ENCODE data around the gene GRK5.
"Not testable (repeated sequence)": the region's sequence is repeated elsewhere in the genome, so short reads cannot be mapped to it uniquely, and the experiment has no call there.

Gene GRK5

GRCh38 chr10:119425102-119425880 is 217.9 kb downstream of the GRK5 start:
- DNase-seq: no peak

DNA sequence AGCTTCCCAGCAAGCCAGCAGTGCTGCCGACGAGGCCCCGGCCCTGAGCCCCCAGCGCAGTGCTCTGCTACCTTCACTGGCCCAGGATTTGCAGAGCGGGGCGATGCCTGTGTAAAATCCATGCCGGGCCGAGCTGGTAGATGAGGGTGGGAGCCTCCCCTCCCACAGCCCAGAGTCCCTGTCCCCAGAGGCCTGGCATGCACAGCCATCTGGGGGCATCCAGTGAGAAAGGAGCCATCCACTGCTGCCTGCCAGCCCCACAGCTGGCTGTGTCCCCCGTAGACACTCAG is 218.5 kb downstream of the GRK5 start:
- no peak for DNase-seq

DNA sequence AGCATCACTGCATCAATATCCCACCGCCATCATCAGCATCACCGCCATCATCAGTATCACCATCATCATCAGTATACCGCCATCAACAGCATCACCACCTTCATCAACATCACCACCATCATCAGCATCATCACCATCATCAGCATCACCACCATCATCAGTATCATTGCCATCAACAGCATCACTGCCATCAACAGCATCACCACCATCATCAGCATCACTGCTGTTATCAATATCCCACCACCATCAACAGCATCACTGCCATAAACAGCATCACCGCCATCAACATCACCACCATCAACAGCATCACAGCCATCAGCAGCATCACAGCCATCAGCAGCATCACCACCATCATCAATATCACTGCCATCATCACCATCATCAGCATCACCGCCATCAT is 219.3 kb downstream of the GRK5 start:
- DNase-seq: no peak

- no peak for DNase-seq
These were observed 220.0 kb downstream of the GRK5 start for GRCh38 chr10:119427263-119427864.

- no peak for DNase-seq
These were observed 221.4 kb downstream of the GRK5 start for GRCh38 chr10:119428789-119429188.

GRCh38 chr10:119429771-119430170 is 222.4 kb downstream of the GRK5 start:
- DNase-seq: no peak

- no peak for DNase-seq
These were observed 223.8 kb downstream of the GRK5 start for GRCh38 chr10:119431034-119431772.

GRCh38 chr10:119431773-119432135 is 224.4 kb downstream of the GRK5 start:
- no peak for DNase-seq

DNA sequence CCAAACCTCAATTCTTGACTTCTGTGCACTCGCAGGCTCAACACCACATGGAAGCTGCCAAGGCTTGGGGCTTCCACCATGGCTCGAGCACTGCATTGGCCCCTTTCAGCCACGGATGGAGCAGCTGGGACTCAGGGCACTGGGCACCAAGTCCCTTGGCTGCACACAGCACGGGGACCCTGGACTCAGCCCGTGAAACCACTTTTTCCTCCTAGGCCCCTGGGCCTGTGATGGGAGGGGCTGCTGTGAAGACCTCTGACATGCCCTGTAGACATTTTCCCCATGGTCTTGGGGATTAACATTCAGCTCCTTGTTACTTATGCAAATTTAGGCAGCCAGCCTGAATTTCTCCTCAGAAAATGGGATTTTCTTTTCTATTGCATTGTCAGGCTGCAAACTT is 227.6 kb downstream of the GRK5 start:
- not testable (repeated sequence) for DNase-seq

- DNase-seq: no peak
These were observed 231.3 kb downstream of the GRK5 start for GRCh38 chr10:119438717-119439116.

- DNase-seq: no peak
These were observed 232.6 kb downstream of the GRK5 start for GRCh38 chr10:119439922-119440321.

GRCh38 chr10:119441151-119441821 is 233.9 kb downstream of the GRK5 start:
- DNase-seq: no peak

DNA sequence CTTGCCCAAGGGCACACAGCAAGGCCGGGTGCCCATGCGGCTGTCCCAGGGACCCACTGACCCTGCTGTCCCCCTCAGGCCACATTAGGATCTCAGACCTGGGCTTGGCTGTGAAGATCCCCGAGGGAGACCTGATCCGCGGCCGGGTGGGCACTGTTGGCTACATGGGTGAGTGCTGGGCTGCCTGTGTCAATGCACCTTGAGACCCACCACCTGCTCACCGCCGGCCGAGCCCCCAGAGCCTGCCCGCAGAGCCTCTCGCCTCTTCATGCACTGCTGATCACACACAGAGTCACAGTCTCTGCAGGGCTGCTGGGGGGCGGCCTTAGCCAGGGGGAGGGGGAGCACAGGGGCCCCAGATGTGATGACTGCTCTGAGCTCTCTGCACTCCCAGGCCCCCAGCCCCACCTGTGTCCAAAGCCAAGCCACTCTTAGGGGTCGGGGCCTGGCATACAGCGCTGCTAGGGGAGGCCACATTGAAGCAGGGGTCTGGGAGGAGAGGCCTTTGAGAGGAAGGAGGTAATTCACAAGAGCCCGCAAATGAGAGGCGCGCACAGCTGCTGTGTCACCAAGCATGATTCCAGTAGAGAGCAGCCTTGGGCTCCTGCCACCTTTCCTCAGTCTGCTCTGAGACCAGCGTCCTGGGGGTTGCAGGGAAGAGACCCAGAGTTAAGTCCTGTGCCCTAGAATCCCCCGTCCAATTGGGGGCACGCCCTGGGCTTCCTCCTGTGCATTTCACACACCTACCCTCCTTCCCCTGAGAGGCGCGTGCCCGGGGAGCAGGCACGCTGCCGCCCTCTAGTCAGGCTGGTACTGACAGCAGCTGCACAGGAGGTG is 234.8 kb downstream of the GRK5 start:
- DNase-seq: no peak

GRCh38 chr10:119442758-119443060 is 235.3 kb downstream of the GRK5 start:
- no peak for DNase-seq

DNA sequence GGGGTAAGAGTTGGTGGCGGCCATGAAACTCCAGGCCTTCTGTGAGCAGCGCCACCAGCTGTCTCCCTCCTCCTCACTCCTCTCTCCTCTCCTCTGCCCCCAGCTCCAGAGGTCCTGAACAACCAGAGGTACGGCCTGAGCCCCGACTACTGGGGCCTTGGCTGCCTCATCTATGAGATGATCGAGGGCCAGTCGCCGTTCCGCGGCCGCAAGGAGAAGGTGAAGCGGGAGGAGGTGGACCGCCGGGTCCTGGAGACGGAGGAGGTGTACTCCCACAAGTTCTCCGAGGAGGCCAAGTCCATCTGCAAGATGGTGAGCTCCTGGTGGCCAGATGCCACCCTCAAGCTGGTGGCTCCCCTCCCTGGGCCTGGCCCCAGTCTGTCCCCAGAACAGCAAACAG is 236.1 kb downstream of the GRK5 start:
- DNase-seq: no peak

DNA sequence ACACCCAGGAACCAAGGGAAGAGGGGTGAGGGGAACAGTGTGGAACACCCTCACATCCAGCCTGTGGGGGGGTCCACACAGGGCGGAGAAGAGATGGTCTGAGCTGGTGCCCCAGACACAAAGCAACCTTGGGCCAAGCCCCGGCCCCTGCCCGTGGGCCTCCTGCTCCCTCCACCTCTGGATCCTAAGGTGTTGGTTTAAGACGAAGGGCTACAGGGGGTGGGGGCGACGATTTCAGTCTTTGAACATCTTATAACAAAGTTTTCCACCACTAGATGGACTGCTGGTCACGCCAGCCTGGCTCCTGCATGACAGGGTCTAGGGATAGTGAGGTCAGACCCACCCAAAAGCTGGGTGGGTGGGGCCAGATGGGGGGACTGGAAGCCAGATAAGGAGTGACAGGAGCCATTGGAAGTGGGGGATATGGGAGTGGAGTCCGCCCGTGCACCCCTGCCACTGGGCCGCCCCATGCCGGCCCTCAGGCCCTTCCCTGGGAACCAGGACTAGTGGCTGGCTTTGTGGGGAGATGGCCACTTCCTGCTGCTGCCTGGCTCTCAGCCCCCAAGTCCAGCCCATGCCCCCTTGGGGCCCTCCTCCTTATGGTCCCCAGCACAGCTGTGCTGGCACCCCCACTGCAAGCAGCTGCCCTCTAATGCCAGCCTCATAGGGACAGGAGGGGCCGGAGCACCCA is 236.7 kb downstream of the GRK5 start:
- no peak for DNase-seq

GRCh38 chr10:119444866-119445265 is 237.5 kb downstream of the GRK5 start:
- no peak for DNase-seq

DNA sequence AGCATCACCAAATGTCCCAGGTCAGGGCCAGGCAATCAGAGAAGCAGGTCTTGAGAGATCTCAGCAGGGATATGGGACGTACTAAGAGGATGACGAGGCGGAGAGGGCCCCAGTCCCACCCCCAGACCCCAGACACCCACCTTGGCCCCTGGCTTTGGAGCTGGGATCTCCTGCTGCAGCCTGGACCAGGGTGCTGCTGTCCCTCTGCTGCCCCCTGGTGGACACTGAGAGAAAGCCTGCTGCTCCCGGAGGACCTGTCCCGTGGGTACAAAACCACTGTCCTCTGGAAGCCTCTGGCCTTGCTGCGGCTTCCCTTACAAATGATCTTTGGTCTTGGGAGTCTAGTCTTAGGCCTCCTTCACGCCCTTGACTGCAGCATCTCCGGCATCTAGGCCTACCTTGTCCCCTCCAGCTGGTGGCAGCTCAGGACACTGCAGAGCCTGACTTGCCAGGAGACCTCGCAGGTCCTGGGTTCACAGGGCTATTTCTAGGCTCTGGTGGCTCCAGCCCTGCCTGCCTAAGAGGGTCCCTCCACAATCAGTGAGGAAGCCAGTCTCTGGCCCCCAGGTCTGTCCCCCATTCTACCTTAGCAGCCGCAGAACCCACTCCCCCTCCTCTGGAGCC is 238.1 kb downstream of the GRK5 start:
- DNase-seq: peak; percentile 4 to 79

GRCh38 chr10:119445935-119446317 is 238.6 kb downstream of the GRK5 start:
- DNase-seq: no peak

GRCh38 chr10:119446441-119447277 is 239.3 kb downstream of the GRK5 start:
- no peak for DNase-seq

DNA sequence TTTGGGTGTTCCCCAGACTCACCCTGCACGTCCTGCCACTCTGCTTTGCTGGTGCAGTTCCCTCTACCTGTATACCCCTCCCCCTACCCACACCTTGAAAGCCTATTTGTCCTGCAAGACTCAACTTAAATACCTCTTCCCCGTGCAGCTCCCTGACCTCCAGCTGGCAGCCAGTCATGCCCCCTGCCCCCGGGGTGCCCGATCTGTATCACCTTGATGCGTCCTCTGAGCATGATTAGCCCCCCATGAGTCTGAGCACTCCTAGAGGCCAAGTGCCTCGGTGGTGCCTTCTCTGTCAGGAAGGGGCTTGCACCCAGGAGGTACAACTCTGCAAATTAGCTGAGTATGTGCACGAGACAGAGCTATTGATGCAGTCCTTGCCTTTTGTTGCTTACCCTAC is 240.1 kb downstream of the GRK5 start:
- no peak for DNase-seq
